ENCODE results near the gene CACNA1H.

The CACNA1H gene

DNA sequence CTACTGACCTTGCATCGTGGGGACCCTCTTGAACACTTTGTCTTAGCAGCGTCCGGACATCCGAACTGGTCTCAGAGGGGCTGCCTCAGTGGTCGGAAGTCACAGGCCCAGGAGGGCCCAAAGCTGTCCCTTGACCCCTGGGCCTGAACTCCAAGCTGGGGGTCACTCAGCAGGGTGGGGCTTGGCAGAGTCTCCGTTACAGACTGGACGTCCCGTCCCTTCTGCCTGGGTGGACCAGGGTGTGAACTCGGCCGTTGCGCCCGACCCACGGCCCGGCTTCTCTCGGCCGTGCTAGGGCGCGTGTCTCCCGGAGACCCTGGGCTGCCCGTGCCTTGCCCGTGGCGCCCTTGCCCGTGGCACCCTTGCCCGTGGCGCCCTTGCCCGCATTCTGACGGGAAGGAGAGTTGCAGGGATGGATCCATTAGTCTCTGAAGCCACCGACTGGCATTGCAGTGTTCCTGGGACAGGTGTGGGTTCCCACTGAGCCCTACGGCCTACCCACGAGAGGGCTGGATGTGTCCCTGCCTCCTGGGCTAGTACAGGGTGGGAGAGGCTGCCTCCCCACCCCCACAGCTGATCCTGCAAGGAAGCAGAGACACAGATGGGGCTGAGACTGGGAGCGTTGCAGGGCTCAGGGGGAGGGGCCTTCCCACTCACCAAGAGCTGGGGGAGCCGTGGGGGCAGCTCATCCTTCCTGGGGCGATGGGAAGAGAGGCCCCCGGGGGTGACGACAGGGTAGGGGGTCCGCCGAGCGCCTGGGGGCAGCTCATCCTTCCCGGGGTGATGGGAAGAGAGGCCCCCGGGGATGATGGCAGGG lies 4.9 kb downstream of the CACNA1H start:
- DNase-seq (ENCODE audit: low read depth) = no peak
- TF ChIP-seq, protein P1, sequence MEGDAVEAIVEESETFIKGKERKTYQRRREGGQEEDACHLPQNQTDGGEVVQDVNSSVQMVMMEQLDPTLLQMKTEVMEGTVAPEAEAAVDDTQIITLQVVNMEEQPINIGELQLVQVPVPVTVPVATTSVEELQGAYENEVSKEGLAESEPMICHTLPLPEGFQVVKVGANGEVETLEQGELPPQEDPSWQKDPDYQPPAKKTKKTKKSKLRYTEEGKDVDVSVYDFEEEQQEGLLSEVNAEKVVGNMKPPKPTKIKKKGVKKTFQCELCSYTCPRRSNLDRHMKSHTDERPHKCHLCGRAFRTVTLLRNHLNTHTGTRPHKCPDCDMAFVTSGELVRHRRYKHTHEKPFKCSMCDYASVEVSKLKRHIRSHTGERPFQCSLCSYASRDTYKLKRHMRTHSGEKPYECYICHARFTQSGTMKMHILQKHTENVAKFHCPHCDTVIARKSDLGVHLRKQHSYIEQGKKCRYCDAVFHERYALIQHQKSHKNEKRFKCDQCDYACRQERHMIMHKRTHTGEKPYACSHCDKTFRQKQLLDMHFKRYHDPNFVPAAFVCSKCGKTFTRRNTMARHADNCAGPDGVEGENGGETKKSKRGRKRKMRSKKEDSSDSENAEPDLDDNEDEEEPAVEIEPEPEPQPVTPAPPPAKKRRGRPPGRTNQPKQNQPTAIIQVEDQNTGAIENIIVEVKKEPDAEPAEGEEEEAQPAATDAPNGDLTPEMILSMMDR (conservative IDR thresholded peaks at IDR 0.05; ENCODE audit: low read length) = no peak
- no peak overlapping the region for H3K4me3 ChIP-seq (ENCODE audit: low read length)

DNA sequence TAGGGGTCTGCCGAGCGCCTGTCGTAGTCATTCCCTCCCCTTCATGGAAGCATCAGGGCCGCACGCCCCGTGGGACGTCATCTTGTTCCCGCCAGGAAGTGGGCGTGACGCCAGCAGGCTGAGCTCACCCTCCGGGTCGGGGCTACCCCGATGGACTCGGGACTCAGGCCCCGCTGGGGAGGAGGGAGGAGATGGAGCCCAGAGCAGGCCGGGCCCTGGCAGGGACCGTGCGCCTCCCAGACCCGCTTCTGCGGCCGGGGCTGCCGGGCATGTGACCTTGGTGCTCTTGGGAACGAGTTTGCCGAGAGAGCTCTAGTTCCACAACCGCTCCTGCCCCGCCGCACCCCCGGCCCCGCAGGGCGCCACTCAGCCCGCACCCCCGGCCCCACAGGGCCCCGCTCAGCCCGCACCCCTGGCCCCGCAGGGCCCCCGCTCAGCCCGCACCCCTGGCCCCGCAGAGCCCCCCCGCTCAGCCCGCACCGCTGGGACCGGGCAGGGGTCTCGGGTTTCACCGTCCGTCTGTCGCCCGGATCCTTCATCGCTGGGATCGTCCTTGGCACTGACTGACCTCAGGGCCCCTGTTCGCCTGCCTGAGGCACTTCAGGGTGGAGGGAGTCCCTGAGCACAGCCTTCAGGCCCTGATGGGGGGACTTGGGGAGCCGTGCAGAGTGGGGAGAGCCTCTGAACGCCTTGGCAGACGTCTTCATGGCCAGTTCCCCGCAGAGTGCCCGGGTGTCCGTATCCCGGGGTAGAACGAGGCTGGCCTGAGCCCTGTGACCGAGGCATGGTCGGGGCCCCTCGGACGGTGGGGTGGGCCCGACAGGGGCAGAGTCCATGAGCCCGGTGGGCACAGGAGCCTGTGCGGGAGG lies 5.8 kb downstream of the CACNA1H start:
- DNase-seq (ENCODE audit: low read depth) = no peak
- no peak overlapping the region for H3K4me3 ChIP-seq (ENCODE audit: low read length)
- TF ChIP-seq, protein P1 (conservative IDR thresholded peaks at IDR 0.05; ENCODE audit: low read length) = no peak

DNA sequence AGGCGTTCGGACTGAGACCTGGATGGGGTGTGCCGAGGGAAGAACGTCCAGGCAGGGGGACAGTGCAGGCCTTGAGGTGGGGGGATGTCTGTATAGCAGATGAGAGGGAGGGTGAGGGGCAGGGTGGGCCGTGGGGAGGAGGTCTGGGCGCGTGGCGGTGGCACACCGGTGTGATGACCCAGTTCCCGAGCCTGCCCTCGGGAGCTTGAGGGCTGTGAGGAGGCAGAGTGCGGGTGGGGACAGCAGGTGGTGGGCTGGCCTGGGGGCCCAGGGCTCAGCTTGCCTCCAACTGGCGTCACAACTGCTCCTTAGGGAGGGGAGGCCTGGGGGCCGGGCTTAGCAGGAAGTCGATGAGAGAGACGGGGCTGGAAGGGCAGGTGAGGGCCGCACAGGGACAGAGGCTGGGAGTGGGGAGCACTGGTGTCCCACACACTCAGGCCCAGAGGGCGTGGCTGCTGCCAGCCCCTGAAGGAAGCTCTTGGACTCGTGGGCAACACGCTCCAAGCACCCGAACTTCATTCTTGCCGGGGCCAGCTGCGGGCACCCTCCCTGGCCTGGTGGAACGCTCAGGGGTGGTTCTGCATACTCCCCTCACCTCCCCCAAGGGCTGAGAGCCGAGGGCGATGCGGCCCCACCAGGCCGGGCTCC lies 6.5 kb downstream of the CACNA1H start:
- TF ChIP-seq, protein P1 (conservative IDR thresholded peaks at IDR 0.05; ENCODE audit: low read length) = no peak
- DNase-seq (ENCODE audit: low read depth) = no peak
- no peak overlapping the region for H3K4me3 ChIP-seq (ENCODE audit: low read length)

DNA sequence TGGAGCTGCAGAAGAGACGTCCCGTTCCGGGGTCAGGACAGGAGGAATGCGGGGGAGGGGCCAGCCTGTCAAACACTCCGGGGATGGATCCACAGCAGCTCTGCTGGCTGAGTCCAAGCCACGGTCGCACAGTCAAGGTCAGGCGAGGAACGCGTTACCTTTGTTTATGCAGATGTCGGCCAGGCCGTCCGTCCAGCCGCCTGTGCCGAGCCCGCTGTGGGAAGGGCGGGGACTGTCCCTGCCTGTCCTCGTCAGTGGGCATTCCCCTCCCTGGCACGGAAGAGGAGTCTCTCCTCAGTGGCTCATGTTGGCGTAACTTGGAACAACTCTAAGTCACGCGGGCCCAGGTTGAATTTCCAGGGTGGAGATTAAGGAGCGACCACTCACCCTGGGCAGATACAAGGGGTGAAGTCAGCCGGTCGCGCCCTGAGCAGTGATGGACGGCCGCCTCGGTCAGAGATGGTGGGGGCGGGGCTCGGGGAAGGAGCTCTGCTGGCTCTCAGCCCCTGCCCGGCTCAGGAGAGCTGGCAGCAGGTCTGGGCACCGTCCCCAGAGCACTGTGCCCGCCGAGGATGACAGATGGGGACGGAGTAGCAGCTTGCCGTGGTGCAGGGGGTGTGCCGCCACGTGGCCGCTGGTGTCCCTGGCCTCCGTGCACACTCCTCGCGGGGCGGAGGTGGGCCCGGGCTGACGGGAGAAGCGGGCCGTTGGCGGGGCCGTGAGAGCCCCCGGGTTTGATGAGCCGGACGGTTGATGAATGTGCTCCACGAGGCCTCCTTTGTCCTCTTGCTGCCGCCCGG lies 7.3 kb downstream of the CACNA1H start:
- H3K4me3 ChIP-seq (ENCODE audit: low read length) = no peak overlapping the region
- DNase-seq (ENCODE audit: low read depth) = no peak
- TF ChIP-seq, protein P1 (conservative IDR thresholded peaks at IDR 0.05; ENCODE audit: low read length) = no peak

DNA sequence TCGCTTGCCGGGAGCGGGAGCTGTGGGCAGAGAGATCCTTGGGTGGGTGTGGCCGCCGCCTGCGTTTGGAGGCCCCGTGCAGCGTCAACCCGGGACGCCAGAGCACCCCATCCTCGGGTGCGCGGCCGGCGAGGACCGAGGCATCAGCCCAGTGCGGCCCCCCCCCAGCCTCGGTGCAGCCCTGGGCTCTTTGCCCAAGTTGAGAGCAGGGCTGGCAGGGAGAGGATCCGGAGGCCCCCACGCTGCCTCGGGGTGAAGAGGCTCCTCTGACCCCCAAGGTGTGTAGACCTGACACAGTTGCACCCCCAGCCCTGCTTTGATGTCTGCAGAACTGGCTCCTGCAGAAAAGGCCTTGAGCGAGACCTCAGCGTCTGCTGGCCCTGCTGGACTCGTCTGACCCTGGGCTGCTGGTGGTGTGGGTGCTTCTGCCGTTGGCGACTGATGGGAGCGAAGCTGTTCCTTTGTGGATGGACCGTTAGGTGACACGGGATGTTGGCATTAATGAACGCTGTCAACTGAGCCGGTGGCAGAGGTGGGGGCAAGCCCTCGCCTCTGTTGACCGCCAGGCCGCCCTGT lies 8.0 kb downstream of the CACNA1H start:
- TF ChIP-seq, protein P1 (conservative IDR thresholded peaks at IDR 0.05; ENCODE audit: low read length) = no peak
- DNase-seq (ENCODE audit: low read depth) = no peak
- no peak overlapping the region for H3K4me3 ChIP-seq (ENCODE audit: low read length)

Data from AG10803 (cell line).